GM18511 (cell line): ENCODE measurements around the gene AGPAT4.
"Not testable (repeated sequence)": the region's sequence is repeated elsewhere in the genome, so short reads cannot be mapped to it uniquely, and the experiment has no call there.

ENCODE experiments used
- ATAC-seq: cut with Tn5 transposase; IDR thresholded peaks from one replicate; pipeline ENCODE4 v1.9.1; 2021; ENCODE audit warnings: mild to moderate bottlenecking, moderate library complexity; ENCODE audit not compliant: unreplicated experiment

Gene AGPAT4

DNA sequence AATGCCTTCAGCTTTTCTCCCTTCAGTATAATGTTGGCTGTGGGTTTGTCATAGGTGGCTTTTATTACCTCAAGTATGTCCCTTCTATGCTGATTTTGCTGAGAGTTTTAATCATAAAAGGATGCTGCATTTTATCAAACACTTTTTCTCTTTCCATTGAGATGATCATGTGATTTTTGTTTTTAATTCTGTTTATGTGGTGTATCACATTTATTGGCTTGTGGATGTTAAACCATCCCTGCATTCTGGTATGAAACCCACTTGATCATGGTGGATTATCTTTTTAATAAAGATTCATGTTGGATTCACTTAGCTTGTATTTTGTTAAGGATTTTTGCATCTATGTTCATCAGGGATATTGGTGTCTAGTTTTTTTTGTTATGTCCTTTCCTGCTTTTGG is 150.5 kb downstream of the AGPAT4 start:
- not testable (repeated sequence) for ATAC-seq

DNA sequence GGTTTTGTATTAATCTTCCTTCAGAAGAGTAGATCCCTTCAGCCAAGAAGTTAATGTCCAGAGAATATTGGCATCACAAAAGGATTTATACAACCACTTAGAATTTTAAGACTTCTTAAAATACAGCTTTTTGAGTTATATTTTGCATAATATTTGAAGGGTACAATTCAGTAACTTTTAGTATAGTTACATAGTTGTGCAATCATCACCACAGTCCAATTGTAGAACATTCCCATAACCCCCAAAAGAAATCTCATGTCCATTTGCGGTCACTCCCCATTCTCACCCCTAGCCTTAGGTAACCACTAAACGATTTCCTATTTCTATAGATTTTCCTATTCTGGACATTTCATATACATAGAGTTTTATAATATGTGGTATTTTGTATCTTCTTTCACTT is 155.9 kb downstream of the AGPAT4 start:
- ATAC-seq = no peak

DNA sequence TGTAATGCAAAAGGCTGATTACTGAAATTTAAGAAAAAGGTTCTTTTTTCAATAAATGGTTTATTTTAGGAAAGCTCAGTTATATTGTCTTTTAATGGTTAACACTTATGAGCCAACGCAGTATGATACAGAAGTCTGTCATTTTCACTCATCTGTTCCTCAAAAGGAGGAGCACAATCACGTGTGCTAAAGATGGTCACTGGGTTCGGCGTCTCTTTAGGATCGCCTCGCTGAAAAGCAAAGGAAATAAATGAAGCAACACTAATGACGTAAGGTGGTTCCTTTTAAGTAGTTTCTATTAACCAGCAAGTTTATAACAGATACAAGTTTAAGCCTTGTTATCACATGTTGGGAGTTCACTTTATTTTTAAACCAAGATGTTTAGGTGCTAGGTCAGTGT is 156.6 kb downstream of the AGPAT4 start:
- no peak for ATAC-seq

DNA sequence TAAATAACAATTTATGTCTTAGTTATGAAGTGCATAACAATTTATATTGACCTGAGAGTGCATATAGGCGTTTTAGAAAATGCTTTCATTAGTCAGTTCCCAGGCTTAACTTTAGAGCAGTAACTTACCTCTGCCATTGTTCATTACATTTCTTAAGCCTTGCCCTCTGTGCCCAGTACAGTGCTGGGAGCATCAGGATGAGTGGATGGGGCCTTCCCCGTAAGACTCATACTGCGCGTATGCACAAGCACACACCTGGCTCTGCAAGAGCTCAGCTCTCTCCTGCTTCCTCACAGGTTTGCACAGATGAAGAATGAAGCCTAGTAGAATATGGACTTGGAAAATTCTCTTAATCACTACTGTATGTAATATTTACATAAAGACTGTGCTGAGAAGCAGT is 157.3 kb downstream of the AGPAT4 start:
- no peak for ATAC-seq

DNA sequence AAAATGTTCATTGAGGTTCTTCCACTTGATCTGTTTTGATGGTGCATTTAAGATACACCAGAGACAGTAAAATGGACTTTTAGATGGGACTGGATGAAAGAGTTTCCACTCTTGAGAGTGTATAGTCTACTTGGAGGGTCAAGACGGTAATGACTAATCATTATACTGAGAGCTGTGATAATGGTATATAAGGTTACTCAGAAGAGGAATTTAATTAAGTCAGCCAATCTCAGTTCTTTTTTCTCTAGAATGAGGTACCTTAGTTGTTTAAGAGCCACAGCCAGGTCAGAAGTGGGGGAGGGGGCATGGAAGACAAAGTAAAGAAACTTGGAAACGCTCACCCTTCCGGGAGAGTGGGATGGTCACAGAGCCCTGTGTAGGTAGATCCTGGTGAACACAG is 158.4 kb downstream of the AGPAT4 start:
- no peak for ATAC-seq

DNA sequence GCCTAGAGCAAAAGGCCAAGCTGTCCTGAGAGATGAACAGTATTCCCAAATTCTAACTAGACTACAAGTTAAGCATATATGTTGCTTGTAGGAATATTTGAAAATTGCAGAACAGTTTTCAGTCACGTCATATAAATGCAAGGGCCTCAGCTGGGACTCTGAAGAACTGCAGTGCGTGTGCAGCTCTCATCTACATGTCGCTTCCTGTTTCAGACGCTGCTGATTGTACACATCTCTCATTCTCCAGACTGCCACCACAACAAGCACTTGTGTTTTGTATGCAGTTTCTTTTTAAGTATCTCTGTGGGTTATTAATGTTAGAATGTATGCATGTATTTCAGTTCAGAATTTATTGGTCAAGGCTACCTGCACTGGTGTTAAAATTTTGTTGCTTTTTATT is 162.6 kb downstream of the AGPAT4 start:
- no peak for ATAC-seq

DNA sequence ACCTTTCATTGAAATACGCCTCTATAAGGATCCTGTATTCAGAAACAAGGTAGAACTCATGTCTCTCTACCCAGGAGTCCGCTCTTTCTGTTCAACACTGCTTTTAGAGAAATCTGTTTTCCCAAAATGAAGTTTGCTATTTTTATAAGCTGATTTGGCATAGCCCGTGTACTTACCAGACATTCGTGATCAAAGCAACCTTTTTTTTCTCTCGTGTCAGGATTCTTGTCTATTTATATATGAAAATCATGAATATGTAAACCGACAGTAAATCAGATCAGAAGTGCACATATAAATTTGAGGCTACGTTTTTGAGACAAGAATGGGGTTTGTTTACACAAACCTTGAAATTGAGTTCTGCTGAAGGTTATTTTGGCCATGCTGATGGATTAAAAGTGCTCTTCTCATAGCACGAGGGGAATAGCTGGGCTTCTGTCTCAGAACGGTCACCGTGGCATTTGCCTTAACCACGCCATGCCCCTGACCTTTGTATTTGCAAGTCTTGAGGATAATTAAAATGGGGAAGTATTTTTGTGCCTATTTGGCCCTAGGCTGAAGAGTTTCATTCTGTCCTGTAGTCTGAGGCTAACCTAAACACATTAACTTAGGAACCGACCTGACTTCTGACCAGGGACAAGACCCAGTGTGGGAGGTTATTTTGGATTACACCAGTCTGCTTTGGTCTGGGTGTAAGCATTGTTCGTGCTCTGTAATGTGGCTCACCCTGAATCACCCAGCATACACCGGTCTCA is 163.7 kb downstream of the AGPAT4 start:
- ATAC-seq = no peak

DNA sequence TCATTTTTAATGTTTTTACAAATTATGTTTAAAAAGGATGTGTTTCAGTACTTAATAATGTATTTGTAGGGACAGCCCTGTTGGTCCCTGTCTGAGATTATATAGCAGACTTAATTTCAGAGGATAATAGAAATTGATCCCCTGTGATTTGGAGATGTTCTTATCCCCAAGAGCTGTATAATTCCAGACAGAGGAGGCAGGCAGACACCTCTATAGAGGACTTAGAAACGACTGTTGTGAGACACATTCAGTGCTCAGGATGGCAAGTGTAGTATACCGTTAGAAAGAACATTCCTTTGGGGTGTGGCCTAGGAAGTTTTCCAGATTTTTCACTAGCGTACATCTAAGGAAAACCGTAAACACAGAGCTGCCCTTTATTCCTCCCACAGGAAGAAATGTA is 164.5 kb downstream of the AGPAT4 start:
- no peak for ATAC-seq

DNA sequence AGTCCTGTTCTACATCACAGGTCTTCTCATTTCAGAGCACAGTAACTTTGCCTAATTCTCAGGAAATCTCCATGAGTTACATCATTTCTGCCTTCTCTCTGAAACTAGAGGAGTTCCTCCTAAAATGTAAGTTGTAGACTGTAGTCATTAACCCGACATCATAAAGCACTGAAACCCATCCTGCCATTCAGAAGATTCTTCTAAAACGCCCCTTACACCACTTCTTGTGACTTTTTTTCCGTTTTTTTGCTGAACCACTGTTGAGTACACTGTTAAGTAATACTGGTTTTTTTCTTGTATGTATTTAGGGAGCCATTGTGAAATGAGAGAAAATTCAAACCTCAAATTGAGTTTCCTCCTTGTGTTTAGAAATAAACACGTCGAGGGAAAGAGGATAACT is 164.9 kb downstream of the AGPAT4 start:
- ATAC-seq = no peak

DNA sequence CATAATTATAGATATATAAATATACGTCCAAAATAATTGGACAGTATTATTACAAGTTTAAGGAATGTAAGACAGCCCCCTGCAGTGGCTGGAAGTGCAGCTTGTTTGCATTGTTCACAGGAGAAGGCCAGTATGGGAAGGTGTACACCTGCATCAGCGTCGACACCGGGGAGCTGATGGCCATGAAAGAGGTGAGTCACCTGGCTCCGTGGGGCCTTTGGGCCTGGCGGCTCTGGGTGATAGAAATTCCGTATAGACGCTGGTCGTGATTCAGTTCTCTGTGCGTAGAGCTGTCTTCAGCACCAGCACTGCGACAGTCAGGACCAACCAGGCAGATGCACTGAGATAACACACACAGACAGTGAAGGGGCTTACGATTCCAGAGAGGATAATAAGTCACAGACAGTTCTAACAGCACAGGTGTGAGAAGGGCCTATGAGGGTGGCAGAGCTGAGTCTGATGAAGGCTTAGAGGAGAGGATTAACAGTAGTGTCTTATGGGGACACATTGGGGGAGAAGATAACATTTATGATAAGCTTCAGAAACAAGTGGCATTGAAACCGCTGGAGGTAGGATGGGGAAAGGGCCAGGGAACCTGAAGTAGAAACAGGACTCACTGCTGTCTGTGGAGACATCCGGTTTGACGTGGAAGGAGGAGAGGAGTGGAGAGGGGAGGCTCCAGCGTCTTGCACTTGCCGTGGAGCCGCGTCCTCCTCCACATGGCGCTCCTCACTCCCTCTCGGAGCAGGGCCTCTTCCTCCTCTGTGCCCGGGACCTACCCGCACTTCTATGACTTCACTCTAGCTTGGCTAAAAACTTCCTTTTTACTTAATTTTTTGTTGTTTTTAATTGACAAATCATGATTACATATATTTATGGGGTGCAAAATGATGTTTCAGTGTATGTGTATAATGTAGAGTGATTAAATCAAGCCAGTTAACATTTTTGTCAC is 165.8 kb downstream of the AGPAT4 start:
- ATAC-seq = no peak

DNA sequence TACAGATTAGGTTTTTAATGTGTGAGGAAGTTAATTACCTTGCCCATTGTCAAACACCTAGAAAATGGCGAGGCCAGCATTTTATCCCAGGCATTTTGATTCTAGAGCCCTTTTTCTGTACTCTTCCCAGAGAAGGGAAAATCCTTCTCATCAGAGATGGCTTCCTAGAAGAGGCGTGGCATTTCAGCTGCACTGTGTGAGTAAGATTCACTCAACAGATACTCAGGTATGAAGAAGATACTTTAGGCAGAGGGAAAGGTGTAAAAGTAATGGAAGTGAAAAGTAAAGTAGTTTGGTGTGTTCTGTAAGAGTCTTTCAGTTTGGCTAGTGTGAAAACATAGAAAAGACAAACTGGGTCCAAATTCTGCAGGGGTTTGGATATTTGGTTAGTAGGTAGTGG is 168.5 kb downstream of the AGPAT4 start:
- ATAC-seq = no peak

DNA sequence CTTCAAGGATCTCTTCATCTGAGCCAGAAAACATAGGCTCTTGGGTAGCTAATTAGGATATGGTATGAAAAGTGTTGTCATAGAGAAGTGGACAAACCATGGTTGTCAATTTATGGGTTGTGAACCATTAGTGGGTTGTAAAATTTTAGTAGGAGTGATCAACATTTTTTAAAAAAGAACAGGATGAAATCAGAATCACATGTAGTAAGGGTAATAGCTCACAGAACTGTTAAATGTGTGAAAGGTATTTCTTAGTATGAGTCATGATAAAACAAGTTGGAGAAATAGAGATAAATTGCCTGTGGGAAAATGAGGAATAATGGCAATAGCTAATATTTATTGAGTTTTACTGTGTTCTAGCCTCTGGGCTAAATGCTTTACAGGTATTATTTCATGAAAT is 168.9 kb downstream of the AGPAT4 start:
- ATAC-seq = no peak

DNA sequence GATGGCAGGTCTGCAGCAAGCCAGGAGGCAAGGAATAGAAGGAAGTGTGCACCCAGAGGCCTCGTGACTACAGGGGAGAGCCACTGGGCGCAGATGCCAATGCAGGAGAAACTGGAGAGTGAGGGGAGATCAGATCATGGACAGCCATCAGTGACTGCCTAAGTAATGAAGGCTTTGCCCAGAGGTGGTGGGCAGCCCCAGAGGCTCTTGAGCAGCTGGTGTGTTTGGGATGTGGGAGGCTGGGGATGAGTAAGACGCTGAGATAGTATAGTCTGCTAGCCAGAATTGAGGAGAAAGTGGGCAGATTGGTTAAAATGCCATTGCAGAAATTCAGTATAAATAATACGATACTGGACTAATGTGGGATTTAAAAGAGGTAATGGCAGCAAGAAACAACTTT is 170.4 kb downstream of the AGPAT4 start:
- ATAC-seq = no peak

DNA sequence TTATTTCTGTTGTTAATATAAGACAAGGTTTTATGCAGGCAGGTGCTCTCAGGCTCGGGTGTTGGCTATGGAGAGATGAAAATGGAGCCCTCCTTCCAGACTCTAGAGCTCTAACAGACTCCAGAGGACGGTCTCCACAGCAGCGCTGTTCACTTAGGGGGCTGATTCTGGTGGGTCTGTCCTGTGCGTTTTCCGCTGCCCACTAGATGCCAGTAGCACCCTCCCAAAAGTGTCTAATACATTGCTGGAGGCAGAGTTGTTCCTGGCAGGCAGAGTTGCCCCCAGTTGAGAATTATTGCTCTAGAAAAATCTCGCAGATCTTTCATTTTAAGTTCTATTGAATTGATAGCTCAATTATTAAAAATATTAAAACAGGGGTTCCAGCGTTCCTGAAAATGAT is 172.3 kb downstream of the AGPAT4 start:
- no peak for ATAC-seq

DNA sequence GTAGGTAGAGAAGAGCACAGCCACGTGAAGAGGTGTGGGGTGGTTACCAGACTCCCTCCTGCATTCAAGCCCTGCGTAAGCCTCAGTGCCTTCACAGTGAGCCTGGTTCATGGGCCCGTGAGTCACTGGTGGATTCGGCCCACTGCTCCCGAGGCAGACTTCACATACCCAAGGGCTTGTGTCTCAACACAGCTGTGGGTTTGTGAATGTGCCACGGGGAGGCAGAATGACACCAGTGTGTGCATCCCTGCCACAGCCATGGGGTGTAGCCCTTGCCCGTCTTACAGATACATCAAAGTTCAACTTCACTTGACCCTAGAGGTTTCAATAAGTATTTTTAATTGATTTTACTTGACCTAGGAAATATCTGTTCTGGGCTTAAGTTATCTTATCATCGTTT is 173.8 kb downstream of the AGPAT4 start:
- ATAC-seq = no peak

DNA sequence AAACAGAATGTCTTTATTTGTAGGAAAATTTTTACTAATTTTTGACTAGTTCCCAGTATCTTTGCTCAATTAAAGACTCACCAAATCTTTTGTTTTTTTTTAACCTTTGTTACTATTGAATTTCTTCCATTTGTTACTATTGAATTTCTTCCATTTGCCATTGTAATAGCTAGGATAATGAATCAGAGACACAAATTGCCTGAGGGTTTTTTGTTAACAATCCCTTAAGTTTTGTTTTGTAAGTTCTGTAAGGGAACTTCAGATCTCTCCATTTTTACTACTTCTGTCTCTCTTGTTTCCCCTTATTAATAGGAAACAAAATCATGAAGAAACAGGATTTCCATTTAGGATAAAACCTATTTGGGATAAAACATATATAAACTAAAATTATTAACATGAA is 177.9 kb downstream of the AGPAT4 start:
- no peak for ATAC-seq

DNA sequence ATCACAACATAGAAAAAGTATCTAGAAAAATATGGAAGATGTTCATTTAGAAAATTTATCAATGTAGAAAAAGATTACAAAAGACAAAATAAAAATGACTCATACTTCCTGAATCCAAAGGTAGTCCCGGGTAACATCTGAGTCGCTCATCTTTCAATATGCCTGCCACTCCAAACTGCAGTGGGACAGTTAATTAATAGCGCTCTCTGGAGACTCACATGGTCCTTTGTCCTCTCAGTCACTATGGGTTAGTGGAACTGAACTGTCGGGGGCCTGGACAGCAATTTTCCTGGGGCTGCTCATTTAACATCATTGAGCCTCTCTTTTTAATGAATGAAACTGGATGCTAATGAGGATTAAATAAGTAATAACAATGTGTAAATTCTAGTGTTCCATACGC is 178.9 kb downstream of the AGPAT4 start:
- ATAC-seq = no peak

DNA sequence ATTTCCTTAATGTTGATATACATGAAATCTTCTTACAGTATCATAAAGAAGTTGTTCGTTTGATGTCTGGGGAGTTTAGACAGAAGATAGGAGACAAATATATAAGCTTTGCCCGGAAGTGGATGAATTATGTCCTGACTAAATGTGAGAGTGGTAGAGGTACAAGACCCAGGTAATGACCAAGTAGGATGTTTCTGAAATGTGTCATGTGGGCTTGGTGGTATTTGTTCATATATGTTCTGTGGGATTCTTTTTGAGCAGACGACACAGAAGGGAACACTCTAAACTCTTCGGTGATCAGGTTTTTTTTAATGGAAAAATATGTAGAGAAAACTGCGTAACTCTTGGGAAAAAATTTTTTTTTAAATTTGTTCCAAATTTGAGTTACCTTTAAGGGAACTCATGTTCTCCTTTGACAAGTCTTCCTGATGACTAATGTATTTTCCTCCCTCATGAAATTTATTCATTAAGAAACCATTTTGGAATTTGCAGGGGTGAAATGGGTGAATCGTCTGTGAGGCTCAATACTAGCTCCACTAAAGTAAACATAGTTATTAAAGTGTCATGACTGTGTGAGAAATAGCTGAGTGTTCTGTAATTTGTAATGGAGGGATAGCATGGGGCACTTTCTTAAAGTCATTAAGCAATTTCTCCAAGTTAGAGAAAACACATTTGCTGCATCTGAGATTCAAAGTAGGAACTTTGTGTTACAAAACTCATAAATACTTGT is 181.7 kb downstream of the AGPAT4 start:
- no peak for ATAC-seq

DNA sequence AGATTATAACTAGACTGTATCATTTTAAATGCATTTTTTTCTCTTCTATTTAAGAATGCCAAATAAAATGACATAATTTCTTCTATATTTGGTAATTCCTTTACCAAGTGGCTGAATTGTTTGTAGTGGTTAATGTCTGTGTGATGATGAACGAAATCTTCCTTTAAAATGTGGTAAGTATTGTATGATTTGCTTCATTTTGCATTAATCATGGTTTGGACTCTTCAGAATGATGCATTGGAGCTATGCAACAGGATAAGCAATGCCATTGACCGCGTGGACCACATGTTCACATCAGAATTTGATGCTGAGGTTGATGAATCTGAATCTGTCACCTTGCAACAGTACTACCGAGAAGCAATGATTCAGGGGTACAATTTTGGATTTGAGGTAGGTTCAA is 182.7 kb downstream of the AGPAT4 start:
- no peak for ATAC-seq

DNA sequence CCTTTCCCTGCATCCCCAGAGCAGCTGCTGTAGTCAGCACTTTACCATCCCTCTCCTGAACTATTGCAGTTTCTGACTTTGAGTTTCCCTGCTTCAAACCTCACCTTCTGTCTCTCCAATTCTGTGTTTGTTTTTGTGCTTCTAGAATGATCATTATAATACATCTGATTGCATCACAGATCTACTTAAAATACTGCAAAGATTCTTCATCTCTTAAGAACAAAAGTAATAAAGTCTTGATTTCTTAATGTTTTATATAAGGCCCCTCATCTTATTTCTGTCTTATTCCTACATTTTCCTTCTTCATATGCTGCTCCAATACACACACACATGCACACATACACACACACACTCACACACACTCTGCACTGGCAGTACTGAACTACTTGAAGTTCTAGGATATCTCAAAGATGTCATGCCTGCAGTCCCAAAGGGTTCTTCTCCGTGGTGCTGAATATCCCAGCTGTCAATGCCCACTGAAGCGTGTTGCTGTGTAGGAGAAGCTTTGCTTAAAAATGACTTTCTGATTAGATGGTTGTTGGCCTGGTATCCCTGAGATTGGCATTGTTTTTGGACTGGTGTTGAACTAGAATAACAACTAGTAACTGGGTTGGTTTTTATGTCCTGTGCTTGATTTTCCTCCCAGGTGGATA is 185.1 kb downstream of the AGPAT4 start:
- ATAC-seq = no peak

DNA sequence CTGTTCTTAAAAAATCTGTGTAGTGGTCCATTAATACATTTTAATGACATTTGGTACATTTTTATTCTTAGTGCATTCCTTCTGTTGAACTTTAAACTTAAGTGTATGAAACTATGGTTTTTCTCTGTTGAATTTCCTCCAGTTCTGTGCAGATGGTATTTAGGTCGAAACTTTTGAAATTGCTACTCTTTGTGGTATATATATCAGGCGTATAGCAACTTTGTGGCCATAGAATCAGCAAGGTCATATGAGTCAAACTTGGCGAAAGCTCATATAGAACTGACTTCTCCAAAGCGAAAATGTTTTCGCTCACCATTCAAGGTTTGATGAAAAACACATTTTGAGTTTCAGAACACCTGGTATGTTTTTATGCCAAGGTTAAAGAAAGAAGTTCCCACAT is 188.6 kb downstream of the AGPAT4 start:
- ATAC-seq = no peak
